Neural crest cell (in vitro differentiated cells): ENCODE measurements around the gene RAP2A. TPM values are rescaled to one million over a fixed set of nuclear protein-coding genes. Genes with fewer than 3 reads are reported as not detected.

Experiments
- DNase-seq: peaks from one replicate; pipeline ENCODE4 v3.0.0; 2021; ENCODE audit warnings: low read depth, mixed read lengths, low spot score
- H3K27ac Mint-ChIP-seq: one replicate; pipeline ENCODE4 v1.8.0; 2021; ENCODE audit warnings: mild to moderate bottlenecking, mixed read lengths; ENCODE audit not compliant: unreplicated experiment
- H3K27me3 Mint-ChIP-seq: 2 replicates; pipeline ENCODE4 v1.8.0; 2021; ENCODE audit warnings: low read depth, mild to moderate bottlenecking, mixed read lengths
- H3K36me3 Mint-ChIP-seq: 2 replicates; pipeline ENCODE4 v1.8.0; 2021; ENCODE audit warnings: low read depth, mild to moderate bottlenecking, mixed read lengths
- H3K4me1 Mint-ChIP-seq: 2 replicates; pipeline ENCODE4 v1.8.0; 2021; ENCODE audit warnings: mixed read lengths
- H3K4me3 Mint-ChIP-seq: one replicate; pipeline ENCODE4 v1.8.0; 2021; ENCODE audit warnings: mild to moderate bottlenecking, mixed read lengths
- H3K9me3 Mint-ChIP-seq: 2 replicates; pipeline ENCODE4 v1.8.0; 2021; ENCODE audit warnings: mixed read lengths
- CTCF ChIP-seq: fragments of 200-600 bp; sonication (generic); conservative IDR thresholded peaks from 2 replicates; pipeline ENCODE4 v1.5.0; 2021; ENCODE audit warnings: antibody characterized with exemption, mild to moderate bottlenecking
- total RNA-seq: library from RNA; stranded (reverse); gene quantifications from 2 replicates; pipeline ENCODE4 v1.2.1, GENCODE V29; 2021

RAP2A gene
- total RNA-seq, 1 donor from 2014 or later = 47.2 TPM

GRCh38 chr13:97395447-97396136 lies 38.4 kb upstream of the RAP2A start:
- Mint-ChIP-seq H3K4me3 (no peak overlapping the region), H3K27ac (no peak overlapping the region), H3K27me3 (no peaks in the 10 kb centered on the region), H3K4me1 (no peaks in the 10 kb centered on the region), H3K9me3 (no peaks in the 10 kb centered on the region), H3K36me3 (peaks cover 2% of the 10 kb centered on the region)
- DNase-seq = no peak
- no peak for TF ChIP-seq CTCF

- no peak for TF ChIP-seq CTCF
- H3K27ac Mint-ChIP-seq = no peak overlapping the region
- H3K36me3 Mint-ChIP-seq = peaks cover 6% of the 10 kb centered on the region
- H3K27me3 Mint-ChIP-seq = no peaks in the 10 kb centered on the region
- no peak overlapping the region for H3K4me3 Mint-ChIP-seq
- H3K4me1 Mint-ChIP-seq = no peaks in the 10 kb centered on the region
- no peak for DNase-seq
- H3K9me3 Mint-ChIP-seq = peaks cover 4% of the 10 kb centered on the region
Measured at GRCh38 chr13:97397267-97397666, 36.7 kb upstream of the RAP2A start.

- H3K9me3 Mint-ChIP-seq = peaks cover 6% of the 10 kb centered on the region
- H3K27ac Mint-ChIP-seq = no peak overlapping the region
- no peak overlapping the region for H3K4me3 Mint-ChIP-seq
- no peak for DNase-seq
- H3K27me3 Mint-ChIP-seq = no peaks in the 10 kb centered on the region
- peaks cover 4% of the 10 kb centered on the region for H3K36me3 Mint-ChIP-seq
- no peaks in the 10 kb centered on the region for H3K4me1 Mint-ChIP-seq
- no peak for TF ChIP-seq CTCF
Measured at GRCh38 chr13:97401421-97401820, 32.5 kb upstream of the RAP2A start.

- no peak overlapping the region for H3K4me3 Mint-ChIP-seq
- peaks cover 4% of the 10 kb centered on the region for H3K36me3 Mint-ChIP-seq
- no peak overlapping the region for H3K27ac Mint-ChIP-seq
- no peaks in the 10 kb centered on the region for H3K27me3 Mint-ChIP-seq
- peaks cover 10% of the 10 kb centered on the region for H3K9me3 Mint-ChIP-seq
- no peak for DNase-seq
- H3K4me1 Mint-ChIP-seq = no peaks in the 10 kb centered on the region
- no peak for TF ChIP-seq CTCF
Measured at GRCh38 chr13:97403893-97404750, 29.8 kb upstream of the RAP2A start.

- no peak for TF ChIP-seq CTCF
- no peak overlapping the region for H3K4me3 Mint-ChIP-seq
Measured at GRCh38 chr13:97407540-97407939, 26.4 kb upstream of the RAP2A start.

More at GRCh38 chr13:97407540-97407939, 26.4 kb upstream of the RAP2A start:
- DNase-seq = no peak
- no peaks in the 10 kb centered on the region for H3K36me3 Mint-ChIP-seq
- peaks cover 6% of the 10 kb centered on the region for H3K9me3 Mint-ChIP-seq
- H3K27ac Mint-ChIP-seq = no peak overlapping the region
- no peaks in the 10 kb centered on the region for H3K27me3 Mint-ChIP-seq
- H3K4me1 Mint-ChIP-seq = no peaks in the 10 kb centered on the region
